K562 (cell line): Measurements from ENCODE around the gene CD93. TPM values are rescaled to one million over a fixed set of nuclear protein-coding genes. Genes with fewer than 3 reads are reported as not detected.

Experiments
- ATF7 ChIP-seq: fragments of 450-650 bp; IDR thresholded peaks from 2 replicates; pipeline ENCODE4 v1.7.1; 2014; ENCODE audit warnings: mild to moderate bottlenecking, moderate library complexity
- FOXA3 ChIP-seq, 2 experiments: fragments of 450-650 bp in 1 of 2; sonication (generic) in 1 of 2; formaldehyde crosslinking; IDR thresholded peaks in 1 of 2; conservative IDR thresholded peaks in 1 of 2; 2 replicates each; pipeline versions ENCODE4 v1.4.0 to v1.8.0; 2020 to 2022; ENCODE audit warnings: mild to moderate bottlenecking in 2 of 2, missing genetic modification reagents in 1 of 2
- HDAC8 ChIP-seq: fragments of 450-650 bp; IDR thresholded peaks from 2 replicates; pipeline ENCODE4 v1.6.1; 2016; ENCODE audit warnings: mild to moderate bottlenecking, missing genetic modification characterization, moderate library complexity, missing compliant biosample characterization
- HEY1 ChIP-seq: fragments of 250-450 bp; sonication (Bioruptor Pico); IDR thresholded peaks from 2 replicates; pipeline ENCODE4 v1.5.0; 2020; ENCODE audit warnings: mild to moderate bottlenecking, moderate library complexity, borderline replicate concordance
- HNRNPLL ChIP-seq: fragments of 200-400 bp; formaldehyde crosslinking; IDR thresholded peaks from 2 replicates; pipeline ENCODE4 v1.6.1; 2017; ENCODE audit warnings: low read length, low read depth, mild to moderate bottlenecking; ENCODE audit not compliant: poor library complexity, severe bottlenecking
- LARP7 ChIP-seq: fragments of 450-650 bp; IDR thresholded peaks from 2 replicates; pipeline ENCODE4 v1.6.1; 2016
- MLLT1 ChIP-seq, 2 experiments: fragments of 450-650 bp; IDR thresholded peaks; 2 replicates each; pipeline ENCODE4 v1.6.1; 2016
- NFRKB ChIP-seq: fragments of 450-650 bp; IDR thresholded peaks from 2 replicates; pipeline ENCODE4 v1.6.1; 2016; ENCODE audit warnings: low read depth
- NFYB ChIP-seq: IDR thresholded peaks from 2 replicates; pipeline ENCODE4 v1.6.1; 2011; ENCODE audit warnings: mild to moderate bottlenecking, moderate library complexity; ENCODE audit not compliant: insufficient read length; ENCODE audit errors: extremely low read depth
- NRF1 ChIP-seq, 2 experiments: fragments of 450-650 bp; IDR thresholded peaks in 1 of 2; conservative IDR thresholded peaks in 1 of 2; 2 replicates each; pipeline ENCODE4 v1.6.1; 2014; ENCODE audit warnings: mild to moderate bottlenecking in 2 of 2
- PTTG1 ChIP-seq: fragments of 450-650 bp; IDR thresholded peaks from 2 replicates; pipeline ENCODE4 v1.6.1; 2016; ENCODE audit warnings: low read depth, mild to moderate bottlenecking, missing genetic modification characterization, missing compliant biosample characterization
- RAD51 ChIP-seq: fragments of 450-650 bp; IDR thresholded peaks from 2 replicates; pipeline ENCODE4 v1.7.1; 2016; ENCODE audit warnings: low read depth, mild to moderate bottlenecking, borderline replicate concordance
- RBBP5 ChIP-seq: fragments of 200-600 bp; sonication (generic); IDR thresholded peaks from 2 replicates; pipeline ENCODE4 v1.6.1; 2012; ENCODE audit warnings: borderline replicate concordance, mild to moderate bottlenecking, low read length, control low read depth, inconsistent platforms; ENCODE audit not compliant: insufficient read depth, poor library complexity, severe bottlenecking
- SMARCC2 ChIP-seq: fragments of 450-650 bp; IDR thresholded peaks from 2 replicates; pipeline ENCODE4 v1.6.1; 2017; ENCODE audit warnings: antibody characterized with exemption, moderate library complexity, mild to moderate bottlenecking, low read depth
- TCF7 ChIP-seq: sonication (generic); IDR thresholded peaks from 2 replicates; pipeline ENCODE4 v1.6.1; 2016; ENCODE audit warnings: antibody characterized with exemption, borderline replicate concordance
- ZBTB43 ChIP-seq: sonication (generic); formaldehyde crosslinking; IDR thresholded peaks from 2 replicates; pipeline ENCODE4 v1.8.0; 2023; ENCODE audit warnings: mild to moderate bottlenecking, missing genetic modification reagents
- ZNF174 ChIP-seq: fragments of 250-450 bp; sonication (Bioruptor Pico); IDR thresholded peaks from 2 replicates; pipeline ENCODE4 v1.4.0; 2020; ENCODE audit warnings: mild to moderate bottlenecking
- ZNF184 ChIP-seq: sonication (generic); formaldehyde crosslinking; IDR thresholded peaks from 2 replicates; pipeline ENCODE4 v1.5.0; 2020; ENCODE audit warnings: missing genetic modification reagents
- ZNF263 ChIP-seq: sonication (generic); formaldehyde crosslinking; IDR thresholded peaks from 2 replicates; pipeline ENCODE4 v1.8.0; 2022; ENCODE audit warnings: mild to moderate bottlenecking, missing genetic modification reagents, borderline replicate concordance
- ZNF589 ChIP-seq: fragments of 200-800 bp; sonication (Bioruptor generic); IDR thresholded peaks from 2 replicates; pipeline ENCODE4 v1.6.1; 2016; ENCODE audit warnings: low read depth, missing genetic modification characterization, missing compliant biosample characterization
- ZNF79 ChIP-seq: fragments of 250-450 bp; sonication (Bioruptor Pico); IDR thresholded peaks from 2 replicates; pipeline ENCODE4 v1.4.0; 2020; ENCODE audit warnings: low read depth, mild to moderate bottlenecking, moderate library complexity
- polyA plus RNA-seq, 8 experiments: library from polyadenylated mRNA; depleted of rRNA in 4 of 8; stranded (reverse) in 5 of 8; unstranded in 3 of 8; fragments of >200 nt; fragmentation: Nextera tagmentation in 2 of 8; fragmentation: Illumina TruSeq in 1 of 8; extraction: Ambion mirVana in 2 of 8; extraction: Trizol in 1 of 8; gene quantifications; 2 replicates each; pipeline versions ENCODE4 v1.2.1 to v1.2.3, GENCODE V29; 2011 to 2014; ENCODE audit warnings: inconsistent platforms in 1 of 8, missing spikeins in 1 of 8
- total RNA-seq, 7 experiments: library from RNA; depleted of rRNA in 6 of 7; stranded (reverse); fragments of >200 nt in 6 of 7; fragmentation: Illumina TruSeq in 2 of 7; extraction: Trizol in 2 of 7; gene quantifications; 2 replicates each; pipeline versions ENCODE4 v1.2.1 to v1.2.3, GENCODE V29; 2011 to 2021; ENCODE audit warnings: low replicate concordance in 1 of 7
- TF ChIP-seq, protein P1 (sequence below): fragments of 450-650 bp; IDR thresholded peaks from 2 replicates; pipeline ENCODE4 v1.6.1; 2016; ENCODE audit warnings: borderline replicate concordance
- TF ChIP-seq, protein P2 (sequence below): sonication (generic); formaldehyde crosslinking; IDR thresholded peaks from 2 replicates; pipeline ENCODE4 v1.8.0; 2022; ENCODE audit warnings: mild to moderate bottlenecking, missing genetic modification reagents

The CD93 gene
- total and polyA plus RNA-seq, 9 of the 15 experiments (the other 6 are each of a cell fraction or from before 2014, with no cell fraction given) = 0.03 to 0.20 (median 0.05) TPM

- TF ChIP-seq RAD51 = no peak
- peak; percentile 69; the same call in 1 of the 2 replicates for TF ChIP-seq ZNF589 (CRISPR knock-in tag)
- TF ChIP-seq ZNF184 (CRISPR knock-in tag) = no peak
- peak; percentile 64; the same call in 1 of the 2 replicates for TF ChIP-seq HDAC8
- TF ChIP-seq NRF1 (conservative IDR thresholded peaks at IDR 0.05 in 1 of 2, IDR thresholded peaks at IDR 0.05 in 1 of 2) = 0 out of 4 replicates have a peak, but pooled peaks of 1 of the 2 experiments have one; percentile 21
- no peak for TF ChIP-seq ATF7
- no peak for TF ChIP-seq LARP7
- no peak for TF ChIP-seq RBBP5
- TF ChIP-seq ZNF263 = peak; percentile 37; the same call in 1 of the 2 replicates
- no peak for TF ChIP-seq MLLT1 (IDR thresholded peaks at IDR 0.05)
- TF ChIP-seq SMARCC2 = no peak
- TF ChIP-seq ZNF79 (CRISPR knock-in tag) = no peak
- no peak for TF ChIP-seq HNRNPLL
- TF ChIP-seq, protein P1, sequence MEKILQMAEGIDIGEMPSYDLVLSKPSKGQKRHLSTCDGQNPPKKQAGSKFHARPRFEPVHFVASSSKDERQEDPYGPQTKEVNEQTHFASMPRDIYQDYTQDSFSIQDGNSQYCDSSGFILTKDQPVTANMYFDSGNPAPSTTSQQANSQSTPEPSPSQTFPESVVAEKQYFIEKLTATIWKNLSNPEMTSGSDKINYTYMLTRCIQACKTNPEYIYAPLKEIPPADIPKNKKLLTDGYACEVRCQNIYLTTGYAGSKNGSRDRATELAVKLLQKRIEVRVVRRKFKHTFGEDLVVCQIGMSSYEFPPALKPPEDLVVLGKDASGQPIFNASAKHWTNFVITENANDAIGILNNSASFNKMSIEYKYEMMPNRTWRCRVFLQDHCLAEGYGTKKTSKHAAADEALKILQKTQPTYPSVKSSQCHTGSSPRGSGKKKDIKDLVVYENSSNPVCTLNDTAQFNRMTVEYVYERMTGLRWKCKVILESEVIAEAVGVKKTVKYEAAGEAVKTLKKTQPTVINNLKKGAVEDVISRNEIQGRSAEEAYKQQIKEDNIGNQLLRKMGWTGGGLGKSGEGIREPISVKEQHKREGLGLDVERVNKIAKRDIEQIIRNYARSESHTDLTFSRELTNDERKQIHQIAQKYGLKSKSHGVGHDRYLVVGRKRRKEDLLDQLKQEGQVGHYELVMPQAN = no peak; the same call in 1 of the 2 replicates
- TF ChIP-seq TCF7 = no peak
- TF ChIP-seq NFRKB = peak; percentile 86
- TF ChIP-seq FOXA3 (CRISPR knock-in tag; conservative IDR thresholded peaks at IDR 0.05 in 1 of 2, IDR thresholded peaks at IDR 0.05 in 1 of 2) = no peak
- no peak for TF ChIP-seq NFYB
- TF ChIP-seq HEY1 (CRISPR knock-in tag) = no peak
- TF ChIP-seq ZBTB43 = no peak
- TF ChIP-seq ZNF174 (CRISPR knock-in tag) = no peak
- TF ChIP-seq PTTG1 (tag) = no peak
- TF ChIP-seq, protein P2, sequence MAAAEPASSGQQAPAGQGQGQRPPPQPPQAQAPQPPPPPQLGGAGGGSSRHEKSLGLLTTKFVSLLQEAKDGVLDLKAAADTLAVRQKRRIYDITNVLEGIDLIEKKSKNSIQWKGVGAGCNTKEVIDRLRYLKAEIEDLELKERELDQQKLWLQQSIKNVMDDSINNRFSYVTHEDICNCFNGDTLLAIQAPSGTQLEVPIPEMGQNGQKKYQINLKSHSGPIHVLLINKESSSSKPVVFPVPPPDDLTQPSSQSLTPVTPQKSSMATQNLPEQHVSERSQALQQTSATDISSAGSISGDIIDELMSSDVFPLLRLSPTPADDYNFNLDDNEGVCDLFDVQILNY = no peak
Measured at GRCh38 chr20:23050847-23051627, 35.1 kb downstream of the CD93 start (continued).
